H1 (cell line): Measurements from ENCODE around the gene FKBP2. TPM values are rescaled to one million over a fixed set of nuclear protein-coding genes. Genes with fewer than 3 reads are reported as not detected.

ENCODE experiments used
- CTCF ChIA-PET: fragments of 300-600 bp; sonication (Branson Sonifier 250); formaldehyde crosslinking; loops from one replicate; lab custom pipeline; 2021; ENCODE audit not compliant: partially characterized antibody; lab: Charles Lee
- POLR2A ChIA-PET: fragments of 300-600 bp; sonication (Branson Sonifier 250); formaldehyde crosslinking; loops from one replicate; lab custom pipeline; 2021; ENCODE audit warnings: inconsistent platforms; ENCODE audit not compliant: partially characterized antibody; lab: Charles Lee
- DNase-seq, 2 experiments: peaks; one replicate each; pipeline versions ENCODE4 v3.0.0 to v3.0.0-alpha.2; 2010 to 2022; ENCODE audit warnings: low spot score in 2 of 2, low read depth in 1 of 2, mixed read lengths in 1 of 2
- FAIRE-seq: peaks from 2 replicates; lab custom pipeline; 2011; peaks lifted over from hg19 to GRCh38; lab: Jason Lieb, UNC
- H2AFZ ChIP-seq: 2 replicates; pipeline ENCODE4 v1.8.1; 2012; ENCODE audit warnings: low read length, inconsistent platforms
- H2AK5ac ChIP-seq: 2 replicates; pipeline ENCODE4 v1.6.1; 2013; ENCODE audit warnings: low read depth, low read length
- H2BK120ac ChIP-seq: replicated peaks from 2 replicates; pipeline ENCODE3; 2013; ENCODE audit warnings: low read depth, low read length, inconsistent platforms
- H2BK12ac ChIP-seq: 2 replicates; pipeline ENCODE4 v1.6.1; 2013; ENCODE audit warnings: low read depth, low read length
- H2BK15ac ChIP-seq: 2 replicates; pipeline ENCODE4 v1.6.1; 2013; ENCODE audit warnings: low read length
- H2BK20ac ChIP-seq: 2 replicates; pipeline ENCODE4 v1.6.1; 2013; ENCODE audit warnings: low read length
- H2BK5ac ChIP-seq: 2 replicates; pipeline ENCODE4 v1.6.1; 2013; ENCODE audit warnings: low read depth, low read length
- H3K14ac ChIP-seq: 2 replicates; pipeline ENCODE4 v1.6.1; 2013; ENCODE audit warnings: inconsistent platforms; ENCODE audit not compliant: insufficient read length
- H3K18ac ChIP-seq: 2 replicates; pipeline ENCODE4 v1.6.1; 2013; ENCODE audit warnings: low read length; ENCODE audit errors: extremely low read depth
- H3K23ac ChIP-seq: 2 replicates; pipeline ENCODE4 v1.6.1; 2013; ENCODE audit warnings: inconsistent platforms; ENCODE audit not compliant: insufficient read length
- H3K23me2 ChIP-seq: 2 replicates; pipeline ENCODE4 v1.6.1; 2013; ENCODE audit warnings: low read depth, low read length
- H3K27ac ChIP-seq: 2 replicates; pipeline ENCODE4 v1.6.1; 2011; ENCODE audit warnings: low read depth, low read length, inconsistent platforms
- H3K27me3 ChIP-seq, 4 experiments: replicated peaks in 1 of 4; 1 replicate in 1 of 4; 2 replicates in 3 of 4; pipeline versions ENCODE4 v1.6.1 to v1.8.1; 2011 to 2013; ENCODE audit warnings: low read length in 3 of 4, mild to moderate bottlenecking in 3 of 4, inconsistent platforms in 2 of 4, mixed read lengths in 2 of 4, moderate library complexity in 1 of 4; ENCODE audit not compliant: control insufficient read depth in 3 of 4, insufficient read depth in 3 of 4; ENCODE audit errors: extremely low read depth in 1 of 4
- H3K36me3 ChIP-seq, 4 experiments: 2 replicates each; pipeline versions ENCODE4 v1.6.1 to v1.8.1; 2011 to 2013; ENCODE audit warnings: mild to moderate bottlenecking in 4 of 4, low read length in 3 of 4, moderate library complexity in 2 of 4, control low read depth in 1 of 4, inconsistent platforms in 1 of 4; ENCODE audit not compliant: insufficient read depth in 4 of 4, control insufficient read depth in 2 of 4
- H3K4ac ChIP-seq: replicated peaks from 2 replicates; pipeline ENCODE3; 2013; ENCODE audit warnings: low read length, low read depth, mixed read lengths, inconsistent platforms; ENCODE audit not compliant: insufficient read length
- H3K4me1 ChIP-seq, 4 experiments: replicated peaks in 1 of 4; 1 replicate in 1 of 4; 2 replicates in 3 of 4; pipeline versions ENCODE4 v1.6.1 to v1.8.1; 2011 to 2013; ENCODE audit warnings: low read length in 3 of 4, inconsistent platforms in 2 of 4, mixed read lengths in 1 of 4; ENCODE audit not compliant: insufficient read depth in 4 of 4, control insufficient read depth in 3 of 4
- H3K4me2 ChIP-seq, 2 experiments: 2 replicates each; pipeline versions ENCODE4 v1.6.1 to v1.8.1; 2011 to 2013; ENCODE audit warnings: low read depth in 2 of 2, low read length in 2 of 2, control low read depth in 1 of 2, inconsistent platforms in 1 of 2, mild to moderate bottlenecking in 1 of 2; ENCODE audit not compliant: insufficient read depth in 1 of 2
- H3K4me3 ChIP-seq, 4 experiments: fragments of 200-600, 300-600 bp in 1 of 4; sonication (generic), shearing (Covaris generic), sonication (Bioruptor Twin) in 1 of 4; 2 replicates each; pipeline versions ENCODE4 v1.5.1 to v1.8.1; 2011 to 2016; ENCODE audit warnings: low read length in 4 of 4, low read depth in 3 of 4, control low read depth in 2 of 4, inconsistent platforms in 2 of 4, mild to moderate bottlenecking in 2 of 4, mixed read lengths in 1 of 4, moderate library complexity in 1 of 4; ENCODE audit not compliant: insufficient read depth in 2 of 4; ENCODE audit errors: extremely low read depth in 1 of 4
- H3K56ac ChIP-seq: replicated peaks from 2 replicates; pipeline ENCODE3; 2013; ENCODE audit warnings: low read depth, mild to moderate bottlenecking, mixed read lengths, low read length, inconsistent platforms; ENCODE audit not compliant: insufficient read length
- H3K79me1 ChIP-seq: 2 replicates; pipeline ENCODE4 v1.6.1; 2013; ENCODE audit warnings: low read depth, low read length, control low read depth
- H3K79me2 ChIP-seq, 2 experiments: 2 replicates each; pipeline versions ENCODE4 v1.6.1 to v1.8.1; 2012 to 2013; ENCODE audit warnings: low read length in 2 of 2, mild to moderate bottlenecking in 2 of 2, inconsistent platforms in 1 of 2; ENCODE audit not compliant: insufficient read depth in 2 of 2, control insufficient read depth in 1 of 2
- H3K9ac ChIP-seq, 4 experiments: replicated peaks in 1 of 4; 1 replicate in 1 of 4; 2 replicates in 3 of 4; pipeline versions ENCODE4 v1.6.1 to v1.8.1; 2011 to 2013; ENCODE audit warnings: low read depth in 3 of 4, low read length in 3 of 4, control low read depth in 2 of 4, mild to moderate bottlenecking in 2 of 4, moderate library complexity in 2 of 4, inconsistent platforms in 1 of 4; ENCODE audit errors: extremely low read depth in 1 of 4
- H3K9me3 ChIP-seq, 2 experiments: 2 replicates each; pipeline versions ENCODE4 v1.6.1 to v1.8.1; 2012 to 2013; ENCODE audit warnings: mild to moderate bottlenecking in 2 of 2, moderate library complexity in 2 of 2, control low read depth in 1 of 2, inconsistent platforms in 1 of 2, low read depth in 1 of 2, low read length in 1 of 2, mixed read lengths in 1 of 2; ENCODE audit not compliant: insufficient read depth in 2 of 2
- H4K20me1 ChIP-seq, 2 experiments: replicated peaks in 1 of 2; 2 replicates each; pipeline versions ENCODE3 to v1.8.1; 2011 to 2013; ENCODE audit warnings: inconsistent platforms in 2 of 2, low read length in 2 of 2, mild to moderate bottlenecking in 1 of 2; ENCODE audit not compliant: insufficient read depth in 2 of 2, control insufficient read depth in 1 of 2
- H4K5ac ChIP-seq: 2 replicates; pipeline ENCODE4 v1.6.1; 2013; ENCODE audit warnings: low read length, low read depth, mixed read lengths, inconsistent platforms; ENCODE audit not compliant: insufficient read length
- H4K8ac ChIP-seq: 2 replicates; pipeline ENCODE4 v1.8.0; 2013; ENCODE audit warnings: mild to moderate bottlenecking, moderate library complexity, low read length, inconsistent platforms; ENCODE audit not compliant: insufficient read depth; ENCODE audit errors: extremely low read depth
- H4K91ac ChIP-seq: replicated peaks from 2 replicates; pipeline ENCODE3; 2013; ENCODE audit warnings: low read length, mixed read lengths, inconsistent platforms; ENCODE audit not compliant: insufficient read length
- EP300 ChIP-seq, 2 experiments: IDR thresholded peaks; 1 replicate in 1 of 2; 2 replicates in 1 of 2; pipeline ENCODE4 v1.6.1; 2011 to 2012; ENCODE audit warnings: low read depth in 2 of 2, low read length in 2 of 2, mild to moderate bottlenecking in 2 of 2, borderline replicate concordance in 1 of 2, inconsistent platforms in 1 of 2, moderate library complexity in 1 of 2
- HDAC6 ChIP-seq: IDR thresholded peaks from one replicate; pipeline ENCODE4 v1.7.1; 2012; ENCODE audit warnings: low read depth, mild to moderate bottlenecking, inconsistent platforms, low read length, moderate library complexity
- KDM5A ChIP-seq: fragments of 200-600 bp; IDR thresholded peaks from 2 replicates; pipeline ENCODE4 v1.7.1; 2012; ENCODE audit warnings: mild to moderate bottlenecking, low read length, inconsistent platforms, mixed read lengths
- PHF8 ChIP-seq: fragments of 200-600 bp; sonication (generic); conservative IDR thresholded peaks from 2 replicates; pipeline ENCODE4 v1.7.1; 2012; ENCODE audit warnings: low read depth, mild to moderate bottlenecking, inconsistent platforms, low read length, moderate library complexity
- SIX5 ChIP-seq: IDR thresholded peaks from 2 replicates; pipeline ENCODE4 v1.6.1; 2011; ENCODE audit warnings: mild to moderate bottlenecking, low read depth, low read length
- SRF ChIP-seq: IDR thresholded peaks from 2 replicates; pipeline ENCODE4 v1.6.1; 2011; ENCODE audit warnings: mild to moderate bottlenecking, low read depth, low read length, moderate library complexity
- ZNF274 ChIP-seq: IDR thresholded peaks from 2 replicates; pipeline ENCODE4 v1.7.0; 2012; ENCODE audit warnings: low read length, borderline replicate concordance; ENCODE audit errors: extremely low read depth
- WGBS, 2 experiments: shearing (Covaris generic) in 1 of 2; methylation state at CpG; one replicate each; pipeline versions ENCODE4 v1.1.6 to v1.1.7; 2013 to 2015; ENCODE audit warnings: low lambda C conversion rate in 2 of 2, mixed read lengths in 2 of 2, inconsistent platforms in 1 of 2, low coverage in 1 of 2, missing lambda C conversion rate in 1 of 2; ENCODE audit not compliant: insufficient replicate concordance in 2 of 2, insufficient coverage in 1 of 2, insufficient read length in 1 of 2; ENCODE audit errors: extremely low coverage in 1 of 2, missing lambda C conversion rate in 1 of 2; 5-methylcytosine and 5-hydroxymethylcytosine counted together
- polyA plus RNA-seq, 7 experiments: library from polyadenylated mRNA; depleted of rRNA in 3 of 7; stranded (reverse) in 5 of 7; unstranded in 2 of 7; fragments of >200 nt in 5 of 7; fragments of 200-250 nt in 2 of 7; gene quantifications; 1 replicate in 5 of 7; 2 replicates in 1 of 7; 4 replicates in 1 of 7; pipeline versions ENCODE4 v1.2.1 to v1.2.3, GENCODE V29; 2011 to 2013; ENCODE audit warnings: missing spikeins in 2 of 7, mixed read lengths in 2 of 7
- total RNA-seq: library from RNA; stranded (reverse); fragmentation: NEBNext Ultra II Directional; extraction: Animal tissue kit (Norgen Biotek cat#: 25700); gene quantifications from 2 replicates; pipeline ENCODE4 v1.2.1, GENCODE V29; 2021
- TF ChIP-seq, protein P1 (sequence below): IDR thresholded peaks from 2 replicates; pipeline ENCODE4 v1.6.1; 2012; ENCODE audit warnings: inconsistent platforms
- TF ChIP-seq, protein P2 (sequence below): IDR thresholded peaks from 2 replicates; pipeline ENCODE4 v1.6.1; 2011; ENCODE audit warnings: low read length, improper control_type of control experiment

FKBP2 gene
- total and polyA plus RNA-seq, 2 of the 8 experiments (the other 6 are each of a cell fraction or from before 2014, with no cell fraction given): 41.7 to 52.5 TPM

DNA sequence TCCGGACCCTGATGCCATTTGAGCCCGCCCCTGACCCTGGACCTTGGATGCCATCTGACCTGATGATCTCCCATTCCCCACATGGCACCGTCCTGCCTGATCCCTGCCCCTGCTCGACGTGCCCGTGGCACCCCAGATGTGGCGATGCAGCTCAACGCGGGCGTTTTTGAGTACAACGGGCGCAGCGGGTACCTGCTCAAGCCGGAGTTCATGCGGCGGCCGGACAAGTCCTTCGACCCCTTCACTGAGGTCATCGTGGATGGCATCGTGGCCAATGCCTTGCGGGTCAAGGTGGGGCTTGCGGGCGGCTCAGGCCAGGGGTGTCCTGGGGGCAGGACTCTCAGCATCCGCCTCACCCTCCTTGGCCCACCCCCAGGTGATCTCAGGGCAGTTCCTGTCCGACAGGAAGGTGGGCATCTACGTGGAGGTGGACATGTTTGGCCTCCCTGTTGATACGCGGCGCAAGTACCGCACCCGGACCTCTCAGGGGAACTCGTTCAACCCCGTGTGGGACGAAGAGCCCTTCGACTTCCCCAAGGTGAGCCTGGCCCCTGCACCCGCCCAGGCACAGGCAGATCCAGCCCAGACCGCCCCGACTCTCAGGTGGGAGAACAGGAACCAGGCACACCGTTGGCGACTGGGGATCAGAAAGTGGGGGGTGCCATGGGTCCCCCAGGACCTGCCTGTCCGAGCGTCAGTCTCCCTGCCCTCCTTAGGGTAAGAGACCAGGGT, 21.5 kb downstream of the FKBP2 start:
- Histone ChIP-seq H3K36me3 (peaks cover 22 to 81% (median 39%) of the 10 kb centered on the region in 4 experiments), H4K20me1 (peaks cover 8 to 20% of the 10 kb centered on the region in 2 experiments), H2AFZ (no peak overlapping the region), H2BK5ac (no peak overlapping the region; the same call in 1 of the 2 replicates), H2BK120ac (no peak overlapping the region), H3K4me1 (no peaks in the 10 kb centered on the region; a peak in 3 of 7 replicates), H2AK5ac (no peak overlapping the region), H3K4me3 (no peak overlapping the region), H3K27ac (no peak overlapping the region), H3K9ac (no peak overlapping the region), H3K23me2 (no peaks in the 10 kb centered on the region), H2BK12ac (no peak overlapping the region), H3K14ac (no peak overlapping the region), H3K9me3 (no peaks in the 10 kb centered on the region), H3K4ac (no peak overlapping the region), H3K18ac (no peak overlapping the region), H3K27me3 (no peaks in the 10 kb centered on the region), H4K91ac (no peak overlapping the region), H2BK20ac (no peak overlapping the region), H3K23ac (no peak overlapping the region), H3K4me2 (no peak overlapping the region), H3K79me1 (no peaks in the 10 kb centered on the region), H4K8ac (no peak overlapping the region; the same call in 1 of the 2 replicates), H3K56ac (no peak overlapping the region), H3K79me2 (no peaks in the 10 kb centered on the region), H2BK15ac (no peak overlapping the region), H4K5ac (no peak overlapping the region)
- DNase-seq (no peak), FAIRE-seq (no peak)
- WGBS, 2 experiments: 94% methylated on average over 42 of the region's 42 CpGs; no CpG with 5 or more reads in 1 of the 2 experiments
- CTCF ChIA-PET: interaction anchor here (0.9 to 8.5 kb wide), 10 partner anchors 6 to 81 kb away, joined by 3 to 102 read pairs (median 6); partner anchors contain the start of genes CATSPERZ, FERMT3, PLCB3 and PPP1R14B
- POLR2A ChIA-PET: interaction anchor here (1.2 to 11.9 kb wide), 5 partner anchors 6 to 38 kb away, joined by 3 to 352 read pairs (median 5); partner anchors contain the start of genes CATSPERZ, FKBP2, PLCB3 and PPP1R14B
- no peak for TF ChIP-seq KDM5A
- TF ChIP-seq PHF8: no peak
- TF ChIP-seq EP300 (IDR thresholded peaks at IDR 0.05; ENCODE audit: borderline replicate concordance in 1 of 2, low read depth in 2 of 2, low read length in 2 of 2): no peak
- TF ChIP-seq, protein P1, sequence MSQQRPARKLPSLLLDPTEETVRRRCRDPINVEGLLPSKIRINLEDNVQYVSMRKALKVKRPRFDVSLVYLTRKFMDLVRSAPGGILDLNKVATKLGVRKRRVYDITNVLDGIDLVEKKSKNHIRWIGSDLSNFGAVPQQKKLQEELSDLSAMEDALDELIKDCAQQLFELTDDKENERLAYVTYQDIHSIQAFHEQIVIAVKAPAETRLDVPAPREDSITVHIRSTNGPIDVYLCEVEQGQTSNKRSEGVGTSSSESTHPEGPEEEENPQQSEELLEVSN: no peak
- TF ChIP-seq HDAC6: no peak
- TF ChIP-seq ZNF274: no peak
- TF ChIP-seq SIX5: no peak
- no peak for TF ChIP-seq SRF
- TF ChIP-seq, protein P2, sequence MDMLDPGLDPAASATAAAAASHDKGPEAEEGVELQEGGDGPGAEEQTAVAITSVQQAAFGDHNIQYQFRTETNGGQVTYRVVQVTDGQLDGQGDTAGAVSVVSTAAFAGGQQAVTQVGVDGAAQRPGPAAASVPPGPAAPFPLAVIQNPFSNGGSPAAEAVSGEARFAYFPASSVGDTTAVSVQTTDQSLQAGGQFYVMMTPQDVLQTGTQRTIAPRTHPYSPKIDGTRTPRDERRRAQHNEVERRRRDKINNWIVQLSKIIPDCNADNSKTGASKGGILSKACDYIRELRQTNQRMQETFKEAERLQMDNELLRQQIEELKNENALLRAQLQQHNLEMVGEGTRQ: no peak
